Stimulated activated naive CD4-positive, alpha-beta T cell treated with Interleukin-2 at 50 U/mL for 16 hours (primary cell): ENCODE results near the gene COQ8A.
A peak's percentile ranks its signal among the peaks of the same experiment; 100 is the strongest.
"Not testable (repeated sequence)": the region's sequence is repeated elsewhere in the genome, so short reads cannot be mapped to it uniquely, and the experiment has no call there.

Experiments
- DNase-seq: peaks from one replicate; lab custom pipeline; 2025; lab: John Stamatoyannopoulos, UW

Gene COQ8A

DNA sequence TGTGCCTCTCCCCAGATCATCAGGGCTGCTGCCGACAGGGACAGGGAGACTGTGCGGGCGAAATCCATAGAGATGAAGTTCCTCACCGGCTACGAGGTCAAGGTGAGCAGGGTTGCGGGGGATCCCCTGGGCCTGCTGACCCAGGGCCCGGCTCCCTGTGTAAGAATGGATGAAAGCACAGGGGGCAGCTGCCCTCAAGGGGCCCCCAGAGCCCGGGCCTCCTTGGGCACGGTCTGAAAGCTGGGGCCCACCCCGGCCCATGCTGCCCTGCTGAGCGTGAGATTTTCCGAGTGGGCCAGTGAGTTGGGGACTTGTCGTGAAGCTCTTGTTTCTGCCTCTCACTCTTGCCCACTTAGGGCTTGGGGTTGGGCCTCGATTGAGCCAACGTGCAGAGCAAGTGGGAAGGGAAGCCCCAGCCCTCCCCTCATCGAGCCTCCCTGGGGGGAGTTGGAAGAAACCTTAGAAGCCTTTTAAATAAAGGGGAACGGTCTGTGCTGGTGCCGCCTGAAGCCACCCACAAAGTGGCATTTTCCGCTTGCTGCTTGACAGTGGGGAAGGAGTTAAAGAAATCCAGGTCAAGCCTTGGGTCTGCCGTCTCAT, 45.2 kb downstream of the COQ8A start:
- DNase-seq = no peak

GRCh38 chr1:226985839-226986463, 45.9 kb downstream of the COQ8A start:
- no peak for DNase-seq

- DNase-seq = no peak
These were observed 46.5 kb downstream of the COQ8A start for GRCh38 chr1:226986496-226987178.

- DNase-seq = no peak
These were observed 47.1 kb downstream of the COQ8A start for GRCh38 chr1:226987179-226987536.

DNA sequence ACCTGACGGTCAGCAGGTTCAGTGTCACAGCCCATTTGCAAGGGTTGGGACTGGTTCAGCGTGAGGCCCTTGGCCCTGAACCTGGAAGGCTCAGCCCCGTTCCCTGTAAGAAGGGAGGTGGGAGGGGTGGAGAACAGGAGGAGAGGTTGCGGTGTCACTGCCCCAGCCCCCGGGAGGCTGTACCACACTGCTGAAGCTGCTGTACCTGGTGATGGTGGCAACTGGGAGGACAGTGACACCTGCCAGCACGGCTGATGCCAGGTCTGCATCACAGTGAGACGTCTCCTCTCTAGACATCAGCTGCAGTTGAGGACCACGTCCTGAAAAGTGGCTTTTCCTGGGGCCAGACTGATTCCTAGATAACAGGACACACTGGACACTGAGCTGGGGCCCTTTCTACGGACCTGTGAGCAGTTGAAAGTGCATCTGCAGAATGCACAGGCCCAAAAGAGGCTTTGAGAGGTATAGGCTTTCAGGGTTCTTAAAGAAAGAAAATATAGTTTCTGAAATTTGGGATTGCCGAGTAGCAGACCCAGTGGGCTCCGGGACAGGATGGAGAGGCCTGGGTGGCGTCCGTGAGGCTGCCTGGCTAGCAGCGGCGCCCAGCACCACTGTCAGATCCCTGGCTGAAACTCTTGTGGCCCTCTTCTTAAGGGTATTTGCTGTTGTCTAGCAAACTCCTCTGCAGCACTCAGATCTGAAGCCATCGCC, 47.7 kb downstream of the COQ8A start:
- no peak for DNase-seq

GRCh38 chr1:226988334-226988666, 48.2 kb downstream of the COQ8A start:
- DNase-seq = no peak

DNA sequence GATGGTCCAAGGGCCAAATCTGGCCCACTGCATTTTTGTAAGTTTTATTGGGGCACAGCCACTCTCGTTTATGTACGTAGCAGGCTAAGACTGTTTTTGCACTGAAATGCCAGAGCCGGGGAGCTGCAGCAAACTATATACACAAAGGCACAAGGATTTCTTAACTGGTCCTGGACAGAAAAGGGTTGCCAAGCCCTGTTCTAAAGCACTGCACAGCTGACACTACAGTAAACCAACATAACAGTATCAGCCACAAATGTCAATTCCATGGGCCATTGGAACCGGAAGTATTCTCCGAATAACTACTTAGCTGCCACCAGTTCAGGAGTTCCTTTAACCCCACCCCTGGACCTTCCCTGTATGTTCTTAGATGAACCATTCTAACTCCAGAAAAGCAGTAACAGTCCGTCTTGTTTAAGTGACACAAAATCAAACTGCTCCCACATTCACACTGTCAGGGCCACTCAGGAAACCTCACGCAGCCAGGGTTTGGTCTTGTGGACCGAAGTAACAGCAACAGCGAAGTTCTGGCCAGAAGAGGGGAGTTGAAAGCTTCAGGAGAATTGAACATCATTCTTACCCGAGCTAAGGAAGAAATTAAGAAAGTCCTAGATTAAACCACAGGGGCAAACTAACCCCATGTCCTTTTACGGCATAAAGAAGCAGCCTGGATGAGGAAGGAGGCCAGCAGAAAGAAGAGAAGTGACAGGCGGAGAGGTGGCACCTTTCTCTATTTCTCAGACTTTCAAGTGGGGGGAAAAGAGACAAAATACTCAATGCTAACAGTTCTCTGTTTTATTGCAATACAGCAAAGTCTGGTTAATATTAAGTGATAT, 49.2 kb downstream of the COQ8A start:
- no peak for DNase-seq

- DNase-seq = peak; percentile 49
These were observed 50.1 kb downstream of the COQ8A start for GRCh38 chr1:226990133-226990716.

- no peak for DNase-seq
These were observed 51.8 kb downstream of the COQ8A start for GRCh38 chr1:226991920-226992319.

GRCh38 chr1:226993814-226994585, 53.9 kb downstream of the COQ8A start:
- DNase-seq = no peak

- DNase-seq = no peak
These were observed 54.7 kb downstream of the COQ8A start for GRCh38 chr1:226994586-226995364.

DNA sequence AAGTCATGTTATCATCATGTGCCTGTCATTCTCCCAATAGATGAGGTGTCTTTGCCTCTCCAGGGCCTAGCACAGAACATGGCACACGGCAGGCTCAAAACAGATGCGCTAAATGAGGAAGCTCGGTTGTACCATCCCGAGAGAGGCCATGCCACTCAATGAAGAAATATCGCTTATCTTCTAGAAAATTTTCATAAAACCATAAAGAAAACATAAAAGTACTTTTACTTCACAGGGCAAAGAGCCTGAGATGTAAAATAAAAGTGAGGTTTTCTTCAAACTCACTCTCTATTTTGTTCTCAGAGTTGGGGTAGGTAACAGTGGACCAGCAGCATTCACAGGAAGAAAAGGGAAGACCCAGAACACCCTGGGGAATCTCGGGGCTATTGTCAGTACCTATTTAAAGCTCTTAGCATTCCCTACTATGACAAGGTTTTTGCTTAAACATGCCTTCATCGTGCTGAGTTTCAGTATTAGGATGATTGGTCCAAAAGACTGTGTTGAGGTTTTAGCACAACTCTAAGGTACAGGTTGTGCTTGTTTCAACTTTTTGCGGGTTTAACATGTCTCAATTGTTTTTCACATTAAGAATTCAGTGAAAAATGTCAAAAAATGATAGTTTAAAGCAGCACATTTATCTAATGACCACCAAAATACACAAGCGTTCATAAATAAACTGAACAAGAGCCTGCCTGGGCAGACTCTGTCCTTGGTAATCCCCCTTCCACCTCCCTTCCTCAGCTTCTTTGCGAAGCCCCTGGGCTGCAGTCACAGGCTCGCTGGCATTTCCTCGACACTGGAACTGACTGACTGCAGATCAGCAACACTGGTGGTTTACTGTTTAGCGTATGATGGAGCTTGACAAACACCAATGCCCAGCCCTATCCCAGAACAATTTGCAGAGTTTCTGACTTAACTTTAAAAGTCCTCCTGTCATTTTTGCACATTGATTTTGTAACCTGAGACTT, 55.6 kb downstream of the COQ8A start:
- no peak for DNase-seq

DNA sequence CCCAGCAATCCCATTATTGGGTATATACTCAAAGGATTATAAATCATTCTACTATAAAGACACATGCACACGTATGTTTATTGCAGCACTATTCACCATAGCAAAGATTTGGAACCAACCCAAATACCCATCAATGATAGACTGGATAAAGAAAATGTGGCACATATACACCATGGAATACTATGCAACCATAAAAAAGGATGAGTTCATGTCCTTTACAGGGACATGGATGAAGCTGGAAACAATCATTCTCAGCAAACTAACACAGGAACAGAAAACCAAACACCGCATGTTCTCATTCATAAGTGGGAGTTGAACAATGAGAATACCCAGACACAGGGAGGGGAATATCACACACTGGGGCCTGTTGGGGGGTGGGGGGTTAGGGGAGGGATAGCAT, 59.5 kb downstream of the COQ8A start:
- not testable (repeated sequence) for DNase-seq

DNA sequence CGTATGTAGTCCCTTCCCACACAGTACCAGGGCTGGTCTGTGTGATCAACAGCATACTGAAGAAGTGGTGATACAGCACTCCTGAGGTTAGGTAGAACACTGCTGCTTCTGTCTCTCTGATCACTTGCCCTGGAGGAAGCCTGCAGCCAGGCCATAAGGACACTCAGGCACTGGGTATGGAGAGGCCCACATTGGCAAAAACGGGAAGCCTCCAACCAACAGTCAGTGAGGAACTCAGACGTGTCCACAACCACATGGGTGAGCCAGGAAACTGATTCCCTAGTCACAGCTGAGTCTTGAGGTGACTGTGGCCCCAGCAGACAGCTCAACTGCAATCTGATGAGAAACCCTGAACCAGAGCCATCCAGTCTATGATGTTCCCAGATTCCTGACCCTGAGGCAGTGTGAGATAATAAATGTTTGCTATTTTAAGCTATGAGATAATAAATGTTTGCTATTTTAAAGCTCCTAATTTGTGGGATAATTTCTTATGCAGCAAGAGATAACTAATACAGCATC, 62.5 kb downstream of the COQ8A start:
- no peak for DNase-seq

- no peak for DNase-seq
These were observed 63.1 kb downstream of the COQ8A start for GRCh38 chr1:227003165-227003564.

GRCh38 chr1:227004796-227005195, 64.7 kb downstream of the COQ8A start:
- no peak for DNase-seq

- DNase-seq = no peak
These were observed 66.2 kb downstream of the COQ8A start for GRCh38 chr1:227006226-227006796.

DNA sequence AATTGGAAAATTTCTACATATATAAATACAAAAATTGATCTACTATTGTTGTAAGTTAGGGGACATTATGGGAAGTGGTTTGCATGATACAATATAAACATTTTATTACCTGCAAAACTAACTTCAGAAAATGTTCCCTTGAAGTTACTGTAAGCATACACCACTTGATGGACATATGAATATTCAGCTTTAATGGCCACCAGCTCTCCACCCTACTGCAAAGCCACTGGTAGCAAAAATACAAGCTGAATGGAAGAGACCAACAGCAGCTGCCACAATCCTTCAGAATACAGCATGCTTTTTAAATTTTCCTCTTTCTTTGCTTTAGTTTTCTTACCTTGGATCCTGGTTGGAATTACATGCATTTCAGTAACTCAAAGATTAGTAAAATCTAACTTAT, 69.8 kb downstream of the COQ8A start:
- DNase-seq = no peak
